Fibroblast of skin of abdomen (primary cell): ENCODE measurements around the gene SVBP.

Experiments
- DNase-seq: peaks from one replicate; pipeline ENCODE4 v3.0.0-alpha.2; 2013

The SVBP gene

GRCh38 chr1:42797979-42798378 is 19.2 kb downstream of the SVBP start:
- no peak for DNase-seq

DNA sequence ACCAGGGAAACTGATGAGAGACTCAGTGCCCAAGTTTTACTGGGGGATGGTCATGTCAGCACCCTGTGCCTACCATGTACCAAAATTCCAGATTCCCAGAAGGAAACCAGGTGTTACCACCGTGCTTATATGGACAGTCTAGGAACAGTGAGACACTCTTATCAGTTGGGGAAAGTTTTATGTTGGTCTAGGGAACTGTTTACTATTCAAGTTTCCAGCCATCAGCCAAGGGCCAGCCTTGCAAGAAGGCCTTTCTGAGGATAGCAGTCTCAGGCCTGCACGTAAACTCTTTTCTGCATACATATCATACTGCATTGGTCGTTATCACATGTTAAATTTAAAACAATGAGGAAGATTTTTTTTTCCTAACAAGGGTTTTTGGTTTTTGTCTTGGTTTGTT is 19.8 kb downstream of the SVBP start:
- no peak for DNase-seq

DNA sequence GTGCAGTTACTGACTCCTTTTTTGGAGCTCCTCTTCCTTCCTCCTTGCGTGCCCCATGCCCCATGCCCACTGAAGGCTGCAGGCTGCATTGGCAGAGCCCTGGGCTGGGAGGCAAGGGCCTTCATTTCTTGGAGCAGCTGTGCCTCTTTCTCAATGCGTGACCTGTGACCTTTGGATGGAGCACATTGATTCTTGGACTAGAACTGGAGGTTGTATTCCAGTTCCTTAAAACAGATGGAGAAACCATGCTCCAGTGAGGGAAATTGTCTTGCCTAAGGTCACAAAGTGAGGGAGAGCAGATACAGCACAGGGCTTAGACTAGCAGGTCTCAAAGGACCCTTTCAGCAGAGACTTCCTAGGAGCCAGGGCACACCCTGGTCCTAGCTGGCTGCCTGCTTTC is 23.4 kb downstream of the SVBP start:
- DNase-seq: no peak

- no peak for DNase-seq
Observed at GRCh38 chr1:42788021-42788420, 29.2 kb downstream of the SVBP start.

DNA sequence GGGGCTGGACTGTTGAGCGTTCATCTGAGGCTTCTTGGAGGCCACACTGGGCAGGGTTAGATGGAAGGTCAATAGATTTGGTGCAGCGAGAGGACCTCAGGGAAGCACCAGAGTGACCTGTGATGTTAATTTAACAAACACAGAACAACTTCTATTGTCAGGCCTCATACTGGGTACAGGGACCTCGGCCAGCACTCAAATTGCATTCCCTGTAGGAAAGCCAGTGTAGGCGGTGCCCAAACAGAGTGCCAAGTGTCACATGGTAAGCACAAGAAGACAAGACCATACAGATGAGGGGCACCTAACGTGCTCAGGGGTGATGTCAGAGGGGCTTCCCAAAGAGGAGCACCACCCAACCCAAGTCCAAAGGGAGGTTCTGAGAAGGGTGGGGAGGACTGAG is 31.1 kb downstream of the SVBP start:
- no peak for DNase-seq

GRCh38 chr1:42784946-42785693 is 32.1 kb downstream of the SVBP start, which contains the start of gene TMEM269:
Gene TMEM269, plus strand, starts transcription at chr1:42784991. Its CDS starts 4,903 bp downstream, at chr1:42789894.
- DNase-seq: peak; percentile 18

DNA sequence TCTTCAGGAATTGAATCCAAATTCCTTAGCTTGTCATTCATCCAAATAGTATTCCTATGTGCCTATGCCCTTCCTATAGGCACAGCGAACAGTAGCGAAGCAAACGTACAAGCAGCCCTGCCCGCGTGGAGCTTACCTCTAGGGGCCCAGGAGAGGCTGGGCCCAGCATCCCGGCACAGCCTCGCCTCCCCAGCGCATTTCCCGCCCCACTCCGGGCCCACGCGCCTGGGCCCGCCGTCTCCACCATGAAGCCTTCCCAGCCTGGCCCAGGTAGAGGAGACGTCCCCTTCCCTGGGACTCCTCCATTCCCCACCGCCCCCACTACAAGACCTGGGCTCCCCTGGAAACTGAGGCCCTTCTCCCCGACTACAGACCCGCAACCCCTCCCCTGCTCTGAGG is 32.7 kb downstream of the SVBP start:
- DNase-seq: no peak

DNA sequence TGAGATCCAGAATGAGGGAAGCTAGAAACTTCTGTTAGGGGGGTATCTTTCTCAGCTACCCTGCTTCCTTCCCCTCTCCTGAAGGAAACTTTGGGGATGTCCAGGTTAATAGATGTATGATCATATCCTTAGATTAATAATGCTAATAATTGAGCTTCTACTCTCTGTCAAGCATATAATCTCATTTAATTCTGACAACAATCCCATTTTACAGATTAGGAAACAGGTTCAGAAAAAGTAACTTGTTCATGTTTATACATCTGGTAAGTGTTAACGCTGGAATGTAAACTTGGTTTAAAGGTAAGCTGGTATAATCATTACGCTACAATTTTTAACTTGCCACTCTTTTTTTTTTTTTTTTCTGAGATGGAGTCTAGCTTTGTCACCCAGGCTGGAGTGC is 34.1 kb downstream of the SVBP start:
- DNase-seq: no peak

DNA sequence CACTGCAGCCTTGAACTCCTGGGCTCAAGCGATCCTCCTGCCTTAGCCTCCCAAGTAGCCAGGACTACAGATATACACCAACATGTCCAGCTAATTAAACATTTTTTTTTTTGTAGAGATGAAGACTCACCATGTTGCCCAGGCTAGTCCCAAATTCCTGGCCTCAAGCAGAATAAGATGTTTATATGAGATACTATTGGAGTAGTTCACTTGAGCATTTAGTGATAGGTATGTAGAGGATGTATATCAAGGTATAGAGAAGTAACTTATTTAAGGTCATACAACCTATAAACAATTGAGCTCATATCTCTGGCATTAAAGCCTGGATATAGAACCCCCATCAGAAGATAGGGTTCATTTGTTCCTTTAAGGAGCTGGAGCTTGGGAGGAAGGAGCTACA is 37.0 kb downstream of the SVBP start:
- DNase-seq: no peak

DNA sequence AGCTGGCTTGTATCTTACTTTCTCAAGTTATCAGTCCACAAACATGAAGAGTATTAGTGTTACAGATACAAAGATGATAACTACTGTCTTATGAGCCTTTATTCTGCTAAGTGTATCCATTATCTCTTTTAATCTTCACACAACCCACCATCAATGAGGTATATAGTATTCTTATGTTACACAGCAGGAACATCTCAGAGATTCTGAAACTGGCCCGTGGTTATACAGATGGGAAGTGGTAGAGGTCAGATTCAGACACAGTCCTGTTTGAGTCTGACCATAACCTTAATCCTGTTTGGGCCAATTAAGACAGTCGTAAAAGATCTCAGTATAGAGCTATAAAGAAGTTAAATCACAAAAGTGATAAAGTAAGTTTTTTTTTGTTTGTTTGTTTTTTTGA is 37.5 kb downstream of the SVBP start:
- DNase-seq: no peak

DNA sequence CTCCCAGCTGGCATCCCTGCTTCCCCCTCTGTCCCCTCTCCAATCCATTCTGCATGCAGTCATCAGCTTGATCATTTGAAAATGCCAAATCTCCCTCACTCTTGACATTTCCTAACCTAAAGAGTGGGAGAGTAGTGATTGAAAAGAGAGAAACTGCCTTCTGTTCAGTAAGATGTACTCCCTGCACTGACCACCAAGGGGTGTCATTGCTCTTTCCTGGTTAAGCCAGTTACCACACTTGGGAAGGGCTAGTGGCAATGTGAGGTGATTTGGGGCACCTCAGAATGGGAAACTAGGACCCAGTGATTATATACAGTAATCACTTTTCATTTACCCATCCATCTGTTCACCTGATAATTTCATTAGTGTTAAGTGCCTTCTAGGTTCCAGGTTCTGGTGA is 39.3 kb downstream of the SVBP start:
- DNase-seq: peak; percentile 33

DNA sequence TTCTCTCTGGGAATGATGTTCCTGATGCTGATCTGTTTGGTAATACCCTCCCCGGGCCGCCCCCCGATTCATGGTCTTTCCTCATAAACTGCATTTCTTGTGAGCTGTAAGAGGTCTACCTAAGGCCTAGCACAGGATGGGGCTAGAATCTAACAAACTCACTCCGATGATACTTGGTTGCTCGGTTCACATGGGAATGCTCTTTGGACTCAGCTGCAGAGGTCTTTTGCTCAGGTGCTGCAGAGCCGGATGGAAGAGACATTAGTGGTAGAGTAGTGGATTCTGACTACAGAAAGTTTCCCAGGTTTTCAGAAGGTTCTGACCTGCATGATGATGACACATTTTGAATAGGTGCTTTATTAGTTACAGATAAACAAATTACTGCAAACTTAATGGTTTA is 40.7 kb downstream of the SVBP start:
- DNase-seq: no peak

- DNase-seq: no peak
Observed at GRCh38 chr1:42774928-42775526, 42.2 kb downstream of the SVBP start.

GRCh38 chr1:42773420-42773819 is 43.8 kb downstream of the SVBP start:
- DNase-seq: no peak

DNA sequence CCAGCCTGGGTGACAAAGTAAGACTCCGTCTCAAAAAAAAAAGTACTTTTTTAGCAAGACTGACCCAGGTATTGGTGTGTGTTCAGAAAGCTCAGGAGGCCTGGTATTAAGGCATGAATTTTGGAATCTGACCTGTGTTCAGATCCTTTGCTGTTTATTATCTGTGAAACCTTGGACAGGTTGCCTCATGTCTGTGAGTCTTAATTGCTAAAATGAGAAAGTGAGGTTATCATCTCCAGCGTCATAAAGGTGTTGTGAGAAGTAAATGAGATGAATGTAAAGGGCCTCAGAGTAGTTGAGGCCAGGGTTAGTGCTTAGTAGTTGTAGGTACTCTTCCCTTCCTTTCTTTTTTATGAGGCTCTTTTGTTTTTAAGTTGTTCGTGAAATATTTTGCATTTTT is 47.4 kb downstream of the SVBP start:
- DNase-seq: no peak

GRCh38 chr1:42768172-42768571 is 49.0 kb downstream of the SVBP start:
- no peak for DNase-seq

DNA sequence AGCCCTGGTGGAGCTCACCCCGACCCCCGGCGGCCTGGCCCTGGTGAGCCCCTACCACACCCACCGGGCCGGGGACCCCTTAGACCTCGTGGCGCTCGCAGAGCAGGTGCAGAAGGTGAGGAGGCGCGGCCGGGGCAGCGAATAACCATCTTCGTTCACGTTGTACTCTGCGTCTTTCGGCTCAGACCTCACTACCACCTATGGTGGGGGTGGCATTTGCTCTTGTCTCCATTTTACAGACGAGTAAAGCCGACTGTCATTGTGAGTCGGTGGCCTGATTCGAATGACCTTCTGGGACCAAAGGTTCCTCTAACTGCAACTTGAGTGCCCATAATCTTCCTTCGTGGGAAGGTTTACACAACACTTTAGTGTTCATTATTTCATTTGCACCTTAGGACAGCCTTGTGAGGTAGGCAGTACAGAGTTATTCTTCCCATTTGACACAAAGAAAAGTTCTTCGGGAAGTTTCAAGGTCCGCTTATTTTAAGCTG is 49.6 kb downstream of the SVBP start:
- DNase-seq: no peak

- peak; percentile 99 for DNase-seq
Observed at GRCh38 chr1:42766741-42767509, 50.3 kb downstream of the SVBP start, which contains the start of the genes C1orf50 and P3H1. Gene C1orf50, plus strand, starts transcription at chr1:42767249. Its CDS starts 63 bp downstream, at chr1:42767312. Gene P3H1, minus strand, starts transcription at chr1:42767028. Its CDS starts 57 bp downstream, at chr1:42766971.

DNA sequence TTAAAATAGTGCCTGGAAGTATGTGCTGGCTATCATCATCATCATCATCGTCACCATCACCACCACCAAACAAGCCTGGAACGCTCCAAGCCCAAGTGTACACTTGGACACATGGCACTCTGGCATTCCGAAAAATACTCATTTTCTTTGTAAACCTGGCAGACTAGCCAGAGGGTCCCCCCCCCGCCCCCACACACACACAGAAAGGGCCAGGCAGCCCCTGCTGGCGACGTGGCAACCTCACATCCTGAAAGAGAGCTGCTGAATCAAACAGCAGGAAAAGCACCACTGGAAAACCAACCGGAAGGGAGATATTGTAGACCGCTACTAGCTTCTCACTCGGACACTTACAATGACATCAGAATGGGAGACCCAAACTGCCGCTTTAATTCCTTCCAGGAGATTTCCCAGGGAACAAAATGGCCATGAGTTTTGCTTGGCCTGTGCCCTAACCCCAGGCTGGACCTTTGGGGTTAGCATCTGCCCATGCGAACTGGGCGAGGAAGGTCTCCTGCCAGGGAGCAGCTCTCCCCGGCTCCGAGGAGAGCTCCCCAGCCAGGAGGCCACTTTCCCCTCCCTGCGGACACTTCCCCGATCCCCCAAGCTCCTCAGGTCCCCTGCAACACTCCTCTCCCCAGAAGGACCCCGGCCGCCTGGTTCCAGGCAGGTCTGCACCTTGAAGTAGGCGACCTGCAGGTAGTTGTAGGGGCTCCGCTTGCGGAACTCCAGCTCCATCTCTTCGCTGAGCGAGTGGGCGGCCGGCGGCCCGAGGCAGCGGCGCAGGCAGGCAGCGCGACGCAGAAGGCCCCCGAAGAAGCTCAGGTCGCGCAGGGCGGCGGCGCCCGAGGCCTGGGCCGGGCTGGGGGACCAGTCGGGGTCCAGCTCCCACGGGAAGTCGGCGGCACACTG is 51.1 kb downstream of the SVBP start:
- peak; percentile 85 for DNase-seq

GRCh38 chr1:42765269-42765668 is 51.9 kb downstream of the SVBP start:
- peak; percentile 32 for DNase-seq

DNA sequence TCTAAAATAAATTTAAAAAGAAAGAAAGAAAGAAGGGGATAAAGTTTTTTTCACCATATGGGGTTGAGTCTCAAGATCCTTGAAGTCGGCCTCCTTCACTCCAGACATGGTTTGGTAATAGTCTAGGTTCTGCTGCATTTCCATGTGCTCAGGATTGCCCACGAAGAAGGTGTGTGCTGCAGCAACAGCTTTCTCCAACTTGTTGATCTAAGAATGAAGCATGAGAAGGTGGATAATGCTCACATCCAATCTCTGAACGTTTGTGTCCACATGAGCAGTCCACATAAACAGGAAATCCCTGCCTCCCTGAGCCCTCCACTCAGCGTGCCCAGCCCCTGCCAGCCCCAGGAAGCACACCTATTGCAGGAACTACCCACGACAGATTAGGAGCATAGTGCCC is 54.9 kb downstream of the SVBP start:
- no peak for DNase-seq

DNA sequence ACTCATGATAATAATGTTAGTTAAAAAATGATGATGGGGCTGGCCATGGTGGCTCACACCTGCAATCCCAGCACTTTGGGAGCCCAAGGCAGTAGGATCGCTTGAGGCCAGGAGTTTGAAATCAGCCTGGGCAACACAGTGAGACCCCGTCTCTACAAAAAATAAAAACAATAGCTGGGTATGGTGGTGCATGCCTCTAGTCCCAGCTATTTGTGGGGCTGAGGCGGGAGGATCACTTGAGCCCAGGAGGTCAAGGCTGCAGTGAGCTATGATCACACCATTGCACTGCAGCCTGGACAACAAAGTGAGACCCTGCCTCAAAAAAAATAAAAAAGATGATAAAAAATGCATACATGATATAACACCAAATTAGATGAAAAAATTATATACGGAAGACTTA is 55.6 kb downstream of the SVBP start:
- no peak for DNase-seq
